Cortex of kidney (tissue), 1 donor: ENCODE measurements around the gene GDA.
"Not testable (repeated sequence)": the region's sequence is repeated elsewhere in the genome, so short reads cannot be mapped to it uniquely, and the experiment has no call there.

Experiments
- DNase-seq: peaks from one replicate; lab custom pipeline; 2025; lab: John Stamatoyannopoulos, UW

The GDA gene

GRCh38 chr9:72207278-72207677 is 58.0 kb downstream of the GDA start:
- no peak for DNase-seq

GRCh38 chr9:72210522-72210921 is 61.3 kb downstream of the GDA start:
- DNase-seq, result no peak

GRCh38 chr9:72211047-72211446 is 61.8 kb downstream of the GDA start:
- no peak for DNase-seq

GRCh38 chr9:72213906-72214305 is 64.7 kb downstream of the GDA start:
- DNase-seq, result no peak

- DNase-seq, result no peak
Observed at GRCh38 chr9:72217306-72217842, 68.1 kb downstream of the GDA start.

GRCh38 chr9:72220589-72220988 is 71.3 kb downstream of the GDA start:
- DNase-seq, result no peak

GRCh38 chr9:72226146-72226812 is 77.0 kb downstream of the GDA start:
- DNase-seq, result no peak

GRCh38 chr9:72228282-72228681 is 79.0 kb downstream of the GDA start:
- DNase-seq, result no peak

GRCh38 chr9:72232778-72233177 is 83.5 kb downstream of the GDA start:
- DNase-seq, result no peak

- DNase-seq, result no peak
Observed at GRCh38 chr9:72247549-72247948, 98.3 kb downstream of the GDA start.

- DNase-seq, result no peak
Observed at GRCh38 chr9:72251589-72251988, 102.3 kb downstream of the GDA start.

GRCh38 chr9:72254901-72255545 is 105.8 kb downstream of the GDA start:
- DNase-seq, result no peak

GRCh38 chr9:72255569-72255968 is 106.3 kb downstream of the GDA start:
- DNase-seq, result no peak

- DNase-seq, result no peak
Observed at GRCh38 chr9:72256931-72257330, 107.7 kb downstream of the GDA start.

- no peak for DNase-seq
Observed at GRCh38 chr9:72257814-72258213, 108.6 kb downstream of the GDA start.

GRCh38 chr9:72262063-72262462 is 112.8 kb downstream of the GDA start:
- DNase-seq, result no peak

GRCh38 chr9:72263572-72263971 is 114.3 kb downstream of the GDA start:
- no peak for DNase-seq

GRCh38 chr9:72268961-72269360 is 119.7 kb downstream of the GDA start:
- DNase-seq, result no peak

- not testable (repeated sequence) for DNase-seq
Observed at GRCh38 chr9:72270359-72270758, 121.1 kb downstream of the GDA start.

GRCh38 chr9:72271613-72272478 is 122.6 kb downstream of the GDA start:
- no peak for DNase-seq

GRCh38 chr9:72274441-72274840 is 125.2 kb downstream of the GDA start:
- DNase-seq, result no peak

- DNase-seq, result no peak
Observed at GRCh38 chr9:72274916-72275315, 125.7 kb downstream of the GDA start.

GRCh38 chr9:72276429-72276828 is 127.2 kb downstream of the GDA start:
- no peak for DNase-seq
